ENCODE data around the gene C3orf18.

The C3orf18 gene

DNA sequence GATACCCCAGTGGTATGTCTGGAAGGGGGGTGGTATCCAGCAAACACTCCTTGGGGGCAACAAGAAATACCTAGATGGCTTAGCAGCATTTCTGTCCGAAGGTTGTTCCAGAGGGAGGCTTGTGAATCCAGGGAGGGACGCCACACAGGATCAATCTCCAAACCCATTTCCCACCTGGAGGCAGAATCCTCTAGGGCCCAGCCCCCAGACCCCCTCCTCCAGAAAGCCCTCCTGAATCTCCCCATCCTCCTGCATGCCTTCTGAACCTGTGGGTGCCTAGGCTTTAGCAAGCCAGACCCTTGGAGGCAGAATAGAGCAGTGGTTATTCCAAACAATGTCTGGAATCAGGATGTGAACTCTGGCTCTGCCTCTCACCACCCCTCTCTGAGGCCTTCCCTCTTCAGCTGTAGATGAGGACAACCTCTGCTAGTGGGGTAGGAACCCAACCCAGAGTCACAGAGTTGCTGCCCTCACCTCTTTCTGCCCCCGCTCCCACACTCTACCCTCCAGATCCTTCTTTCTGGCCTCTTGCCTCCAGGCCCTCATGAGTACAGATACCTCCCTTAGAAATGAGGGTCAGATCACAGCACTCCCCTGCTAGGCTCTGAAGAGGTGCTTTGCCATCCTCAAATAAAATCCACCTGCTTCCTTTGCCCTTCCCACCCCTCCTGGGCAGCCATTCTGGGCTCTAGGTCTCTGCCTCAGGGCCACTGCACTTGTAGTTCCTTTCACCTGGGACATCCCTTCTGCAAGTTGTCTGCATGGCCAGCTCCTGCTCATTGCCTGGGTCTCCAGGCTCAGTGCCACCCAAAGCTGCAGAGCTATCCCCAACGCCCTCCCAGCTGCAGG lies 35.9 kb upstream of the C3orf18 start:
- DNase-seq = no peak

DNA sequence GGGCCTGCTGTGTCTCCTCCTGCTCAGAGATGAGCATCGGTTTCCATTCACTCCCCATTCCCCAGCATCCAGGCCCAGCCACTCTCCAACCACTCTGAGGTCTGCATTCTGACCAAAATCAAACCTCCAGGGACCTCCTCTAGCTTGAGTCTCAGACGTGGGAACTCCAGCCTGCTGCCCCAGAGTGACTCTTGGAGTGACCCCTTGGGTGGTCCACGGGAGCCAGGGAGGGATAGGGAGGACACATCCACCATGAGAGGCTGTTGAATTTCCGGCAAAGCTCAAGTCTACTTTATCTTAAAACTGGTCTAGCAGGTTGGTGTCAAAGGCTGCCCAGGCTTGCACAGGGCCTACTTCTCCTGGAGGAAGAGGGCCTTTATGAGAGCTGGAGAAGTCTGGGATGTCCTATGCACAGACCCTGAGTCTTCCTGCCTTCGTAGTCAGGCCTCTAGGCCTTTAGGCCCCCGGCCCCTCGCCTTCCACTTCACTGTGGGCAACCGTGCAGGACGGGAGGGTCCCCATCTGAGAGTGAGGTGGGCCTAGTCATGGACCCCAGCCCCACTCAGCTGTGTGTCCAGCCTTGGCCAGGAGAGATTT lies 35.1 kb upstream of the C3orf18 start:
- no peak for DNase-seq

DNA sequence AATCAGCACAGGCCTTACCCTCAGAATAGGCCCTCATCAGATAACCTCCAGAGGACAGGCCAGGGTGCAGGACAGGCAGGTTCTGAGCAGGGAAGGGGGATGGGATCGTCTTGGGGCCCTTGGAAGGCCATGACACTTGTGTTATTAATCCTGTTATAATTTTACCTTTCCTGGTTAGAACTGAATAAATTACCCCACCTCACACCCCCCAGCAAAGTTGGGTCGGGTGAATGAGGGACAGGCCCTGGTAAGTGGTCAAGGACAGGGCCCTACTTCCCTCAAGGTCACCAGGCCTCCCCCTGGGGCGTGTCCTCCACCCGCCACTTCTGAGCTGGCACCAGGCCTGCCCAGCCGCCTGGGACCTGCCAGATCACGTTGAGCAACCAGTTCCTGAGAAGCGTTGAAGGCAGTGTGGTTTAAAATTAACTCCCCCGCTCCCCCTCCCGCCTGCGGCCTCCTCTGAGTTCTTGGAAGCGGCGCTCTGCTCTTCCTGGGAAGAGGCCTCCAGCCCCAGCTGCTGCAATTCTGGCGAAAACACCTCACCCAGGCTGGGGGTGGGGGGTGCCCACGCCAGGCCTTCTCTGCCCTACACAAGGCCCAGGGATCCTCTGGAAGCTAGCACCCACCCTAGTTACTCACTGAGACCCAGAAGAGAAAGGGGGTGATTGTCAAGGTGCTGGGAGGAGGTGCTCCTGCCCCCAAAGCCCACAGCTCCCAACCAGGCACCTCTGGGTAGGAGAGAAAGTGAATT lies 33.5 kb upstream of the C3orf18 start:
- peak; percentile 98 for DNase-seq

DNA sequence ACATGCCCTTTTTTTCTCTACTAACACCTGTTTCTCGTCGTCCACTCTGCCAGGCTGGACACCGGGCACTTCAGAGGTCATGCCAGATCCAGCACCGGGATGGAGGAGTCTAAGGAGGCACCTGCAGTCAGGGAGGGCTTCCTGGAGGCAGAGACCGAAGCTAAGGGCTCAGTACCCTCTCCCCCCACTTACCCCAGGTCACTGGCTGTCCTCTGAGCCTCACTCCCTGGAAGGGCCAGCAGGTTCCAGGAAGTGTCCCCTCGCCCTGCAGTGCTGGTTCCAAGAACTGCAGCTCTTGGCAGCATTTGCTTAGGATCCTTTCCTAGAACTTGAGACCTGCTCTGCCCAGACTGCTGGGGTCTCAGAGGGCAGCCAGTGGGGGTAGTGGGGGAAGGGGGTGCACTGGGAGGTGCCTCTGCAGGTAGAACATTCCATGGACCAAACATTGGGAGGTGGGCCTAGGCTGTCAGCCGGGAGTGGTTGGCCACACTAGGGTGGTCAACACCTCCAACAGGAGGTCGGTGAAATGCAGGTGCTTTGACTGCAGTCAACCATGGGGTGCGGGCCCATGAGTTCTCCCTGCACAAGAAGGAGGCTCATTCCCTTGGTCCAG lies 32.7 kb upstream of the C3orf18 start:
- no peak for DNase-seq

DNA sequence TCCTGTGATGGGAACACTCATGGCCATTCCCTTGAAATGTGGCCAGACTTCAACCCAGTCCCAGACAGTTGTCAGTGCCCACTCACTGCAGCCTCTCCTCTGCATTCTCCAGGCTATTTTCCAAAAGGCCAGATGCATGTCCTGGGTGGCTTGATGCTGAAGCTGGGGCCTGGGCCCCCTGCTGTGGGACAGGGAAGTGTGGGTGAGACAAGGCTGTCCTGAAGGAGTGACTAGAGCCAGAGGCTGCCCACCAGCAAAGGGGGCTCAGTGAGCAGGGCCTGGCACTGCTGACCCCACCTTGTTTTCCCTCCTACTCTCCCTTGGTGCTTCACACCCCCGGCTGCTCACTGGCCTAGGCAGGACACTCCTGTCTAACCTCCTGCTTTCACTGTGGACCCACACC lies 32.2 kb upstream of the C3orf18 start:
- no peak for DNase-seq

DNA sequence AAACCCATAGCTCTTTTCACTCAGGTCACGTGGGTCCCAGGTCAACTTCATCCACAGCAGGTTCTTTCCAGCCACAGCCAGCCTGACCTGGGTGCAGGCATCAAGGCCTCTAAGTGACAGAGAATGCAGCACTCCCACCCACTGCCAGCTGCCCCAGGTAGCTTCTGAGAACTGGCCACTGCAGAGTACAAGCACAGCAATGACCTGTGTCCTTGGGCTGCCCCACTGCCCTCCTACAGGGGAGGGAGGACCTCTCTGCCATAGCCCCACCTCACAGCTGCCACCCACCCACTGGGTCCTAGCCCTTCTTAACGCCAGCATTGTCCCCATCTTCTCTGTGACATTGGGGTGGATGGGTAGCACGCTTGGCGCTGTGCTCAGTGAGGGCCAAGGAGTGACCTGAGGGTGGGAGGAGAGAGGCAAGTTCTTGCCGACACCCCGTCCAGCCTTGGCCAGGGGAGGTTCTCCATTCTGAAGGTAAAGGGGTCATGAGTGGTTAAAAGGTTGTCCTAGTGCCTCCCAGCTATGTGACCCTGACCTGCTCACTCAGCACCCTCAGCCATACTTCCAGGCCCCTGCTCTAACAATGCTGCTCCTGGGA lies 31.7 kb upstream of the C3orf18 start:
- no peak for DNase-seq

DNA sequence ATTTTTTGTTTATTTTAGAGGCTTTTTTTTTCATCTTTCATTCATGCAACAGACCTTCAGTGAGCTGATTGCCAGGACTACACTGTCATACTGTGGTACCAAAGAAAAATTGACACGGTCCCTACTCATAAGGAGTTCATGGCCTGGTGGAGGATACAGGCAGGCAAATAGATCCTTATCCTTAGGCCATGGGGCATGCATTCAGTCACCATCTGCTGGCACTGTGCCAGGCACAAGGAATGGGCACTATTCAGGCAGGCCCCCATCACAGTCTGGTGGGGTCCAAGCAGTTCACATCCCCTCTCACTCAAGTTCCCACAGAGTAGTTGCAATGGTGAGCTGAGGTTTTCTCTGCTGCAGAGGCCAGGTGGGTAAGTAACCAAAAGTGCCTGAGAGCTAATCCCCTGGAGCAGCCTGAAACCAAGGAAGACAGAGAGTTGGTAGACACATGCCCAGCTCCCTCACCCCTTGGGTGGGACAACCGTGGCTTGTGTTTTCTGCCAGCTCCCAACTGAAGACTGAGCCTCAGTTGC lies 26.8 kb upstream of the C3orf18 start:
- DNase-seq = no peak

DNA sequence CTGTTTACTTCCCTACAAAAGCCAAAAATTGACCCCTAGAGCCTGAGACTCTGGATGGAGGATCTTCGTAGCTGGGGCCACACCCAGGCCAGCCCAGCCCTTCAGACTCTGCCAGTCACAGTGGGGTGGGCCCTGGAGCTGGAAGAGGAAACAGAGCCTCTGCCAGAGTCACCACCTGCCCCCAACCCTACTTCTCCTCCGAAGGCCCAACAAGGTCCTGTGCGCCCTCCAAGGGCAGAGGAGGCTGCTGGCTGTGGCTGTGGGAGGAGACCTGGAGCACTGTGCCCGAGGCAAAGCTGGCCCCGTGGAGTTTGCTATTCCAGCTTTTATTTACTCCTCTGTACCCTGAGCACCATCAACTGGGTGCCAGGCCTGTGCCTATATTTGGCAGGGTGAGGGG lies 25.0 kb upstream of the C3orf18 start:
- no peak for DNase-seq

DNA sequence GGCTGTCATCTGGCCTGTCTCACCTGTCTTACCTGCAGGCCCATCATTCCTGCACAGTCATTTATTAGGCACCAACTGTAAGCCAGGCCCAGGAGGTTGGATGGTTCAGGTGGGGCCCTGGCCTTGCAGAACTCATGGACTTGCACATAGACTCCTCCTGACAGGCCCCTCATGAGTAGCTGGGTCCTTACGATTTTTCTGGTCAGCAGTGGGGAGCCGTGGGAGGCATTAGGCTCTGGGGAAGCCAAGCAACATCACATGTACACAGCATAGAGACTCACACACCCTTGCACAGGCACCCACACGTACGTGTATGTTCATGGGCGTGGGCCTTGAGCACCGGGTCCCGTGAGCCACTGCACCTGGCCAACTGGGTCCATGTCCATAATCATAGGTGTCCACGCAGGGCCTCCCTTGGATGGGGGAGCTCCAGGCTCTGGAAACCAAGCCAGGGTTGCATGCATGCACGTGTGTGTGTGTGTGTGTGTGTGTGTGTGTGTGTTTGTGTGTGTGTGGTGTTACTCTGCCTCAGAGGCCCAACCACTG lies 23.7 kb upstream of the C3orf18 start:
- DNase-seq = peak; percentile 31

DNA sequence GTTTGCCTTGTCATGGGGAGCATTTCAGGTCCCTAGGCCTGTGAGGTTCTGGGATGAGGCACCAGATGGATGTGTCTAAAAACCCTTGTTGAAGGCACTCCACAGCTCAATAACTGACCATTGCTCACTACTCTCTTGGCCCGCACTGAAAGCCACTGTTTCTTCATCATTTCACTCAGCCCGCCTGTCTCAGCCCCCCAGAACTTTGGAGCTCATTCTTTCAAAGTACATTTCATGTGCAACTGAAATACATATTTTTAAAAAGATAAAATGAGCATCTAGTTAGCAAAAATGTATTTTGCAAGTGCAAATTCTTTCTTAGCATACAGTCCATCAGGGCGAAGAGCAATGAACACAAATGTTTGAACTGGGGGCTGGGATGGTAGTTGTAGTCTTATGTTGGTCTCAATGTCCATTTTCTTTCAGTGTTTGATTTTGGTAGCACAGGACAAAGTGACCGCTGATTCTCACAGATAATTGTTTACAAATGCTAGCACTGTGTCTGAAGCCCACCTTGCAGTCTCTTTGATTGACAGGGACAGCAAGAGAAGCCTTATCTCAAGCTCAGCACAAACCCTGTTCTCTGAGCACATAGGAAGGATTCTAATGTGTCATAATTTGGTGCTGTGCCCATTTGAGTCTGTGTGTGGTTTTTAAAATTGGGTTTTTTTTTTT lies 21.3 kb upstream of the C3orf18 start:
- DNase-seq = peak; percentile 40

DNA sequence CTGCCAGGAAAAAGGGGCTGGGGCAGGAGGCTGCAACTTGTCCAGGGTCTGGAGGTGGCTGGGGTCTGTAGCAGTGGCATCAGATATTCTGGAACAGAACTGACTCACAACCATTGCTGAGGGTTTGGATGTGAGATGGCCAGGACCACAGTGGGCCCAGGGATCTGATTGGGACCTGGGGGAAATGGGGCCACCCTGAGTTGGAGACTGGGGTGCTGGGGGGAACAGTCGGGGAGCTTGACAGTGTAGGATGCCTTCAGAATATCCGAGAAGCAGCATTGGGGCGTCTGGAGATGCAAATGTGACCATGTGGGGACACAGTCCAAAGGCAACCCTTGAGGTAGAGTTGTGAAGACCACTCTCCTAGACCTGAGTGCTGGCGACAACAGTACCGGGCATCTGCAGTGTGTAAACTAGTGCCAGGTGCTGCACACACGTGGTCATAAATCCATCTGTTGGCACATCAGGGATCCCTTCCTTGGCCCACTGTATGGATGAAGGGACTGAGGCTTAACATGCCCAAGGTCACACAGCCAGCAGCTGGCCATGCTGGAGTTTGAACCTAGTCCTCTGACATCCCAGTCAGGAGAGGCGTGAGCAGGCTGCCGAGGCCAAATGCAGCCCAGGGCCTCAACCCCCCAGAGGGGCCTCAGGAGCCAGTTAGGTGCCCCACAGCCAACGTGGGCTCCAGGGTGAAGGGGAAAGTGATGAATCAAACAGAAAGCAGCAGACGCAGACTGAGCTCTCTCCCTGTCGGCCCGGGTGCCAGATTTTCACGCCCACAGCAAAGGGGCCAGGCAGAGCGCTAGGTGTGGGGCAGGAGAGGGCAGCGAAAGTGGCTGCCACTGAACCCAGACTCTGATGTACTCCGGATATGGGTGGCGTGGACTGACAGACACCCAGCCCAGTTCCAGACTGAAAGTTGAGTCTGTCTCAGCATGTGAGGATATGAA lies 20.5 kb upstream of the C3orf18 start:
- DNase-seq = peak; percentile 81

DNA sequence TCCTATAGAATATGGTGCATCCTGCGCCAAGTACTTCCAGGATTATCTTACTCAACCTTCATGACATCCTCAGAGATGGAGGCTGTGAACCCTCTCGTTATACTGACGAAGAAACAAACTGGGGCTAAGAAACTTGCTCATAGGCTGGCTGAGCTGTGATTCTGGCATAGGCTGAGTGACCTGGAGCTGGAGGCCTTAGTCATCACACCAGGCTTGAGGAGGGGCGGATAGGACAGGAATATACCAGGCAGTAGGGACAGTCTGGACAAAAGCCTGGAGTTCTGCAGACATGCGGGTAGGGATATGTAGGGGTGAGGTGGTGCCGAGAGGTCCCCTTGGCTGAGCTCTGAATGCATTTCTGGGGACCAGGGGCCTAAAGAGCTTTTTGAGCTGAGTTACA lies 19.8 kb upstream of the C3orf18 start:
- no peak for DNase-seq

DNA sequence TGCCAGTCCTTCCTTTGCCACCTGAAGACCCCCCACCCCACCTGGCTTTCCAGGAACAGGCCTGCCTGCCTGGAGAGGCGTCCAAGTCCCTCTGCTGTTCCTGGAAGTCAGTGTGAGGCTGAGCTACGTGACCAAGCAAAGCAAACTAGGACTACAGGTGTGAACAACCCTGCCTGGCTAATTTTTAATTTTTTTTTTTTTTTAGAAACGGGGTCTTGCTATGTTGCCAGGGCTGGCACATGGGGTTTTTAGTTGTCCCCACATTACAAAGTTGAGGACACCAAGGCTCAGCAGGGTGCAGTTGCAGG lies 19.2 kb upstream of the C3orf18 start:
- DNase-seq = no peak

DNA sequence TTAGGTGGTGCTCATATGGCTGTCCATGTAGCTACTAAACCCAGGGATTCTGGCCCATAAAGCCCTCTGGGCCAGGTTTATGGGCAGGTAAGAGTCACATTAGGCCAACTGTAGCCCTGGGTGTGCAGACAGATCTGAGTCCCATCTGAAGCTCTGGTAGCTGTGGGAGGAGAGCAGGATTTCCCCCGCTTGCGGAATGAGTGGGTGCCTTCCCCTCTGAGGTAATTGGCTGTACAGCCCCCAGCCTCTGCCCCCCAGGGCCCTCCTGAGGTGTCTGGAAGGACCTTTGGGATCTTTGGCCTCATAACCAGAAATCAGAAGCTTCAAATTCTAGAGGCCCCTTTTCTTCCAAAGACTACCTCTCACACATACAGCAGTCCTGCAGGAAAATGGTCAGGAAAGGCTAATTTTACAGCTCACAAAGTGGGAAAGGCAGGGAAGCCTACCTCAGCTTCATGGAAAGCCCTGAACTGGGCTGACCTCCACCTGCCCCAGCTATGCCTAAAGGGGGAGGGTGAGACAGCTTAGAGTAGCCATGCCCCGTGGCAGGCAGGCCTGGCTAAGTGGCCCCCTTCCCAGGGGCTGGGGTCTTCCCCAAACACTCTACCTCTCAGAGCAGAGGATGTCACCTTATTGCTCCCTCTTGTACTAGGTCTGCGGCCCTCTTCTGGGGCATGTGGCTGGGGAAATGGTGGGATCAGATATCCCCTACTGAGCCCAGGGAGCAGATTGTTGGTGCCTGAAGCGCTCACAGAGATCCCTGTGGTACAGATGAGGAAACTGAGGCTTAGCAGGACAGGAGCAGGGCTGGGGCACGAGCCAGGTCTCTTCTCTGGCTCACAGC lies 18.6 kb upstream of the C3orf18 start:
- no peak for DNase-seq

DNA sequence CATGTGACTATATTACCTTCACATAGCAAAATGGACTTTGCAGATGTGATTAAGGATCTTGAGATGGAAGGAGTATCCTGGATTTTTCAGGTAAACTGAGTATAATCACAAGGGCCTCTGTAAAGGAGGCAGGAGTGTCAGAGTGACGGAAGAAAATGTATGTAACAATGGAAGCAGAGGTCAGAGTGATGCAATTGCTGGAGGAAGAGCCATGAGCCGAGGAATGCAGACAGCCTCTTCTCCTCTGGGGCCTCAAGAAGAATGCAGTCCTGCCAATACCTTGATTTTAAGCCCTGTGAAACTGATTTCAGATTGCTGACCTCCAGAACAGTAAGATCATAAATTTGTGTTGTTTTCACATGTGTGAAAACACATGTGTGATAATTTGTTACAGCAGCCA lies 16.8 kb upstream of the C3orf18 start:
- DNase-seq = no peak

DNA sequence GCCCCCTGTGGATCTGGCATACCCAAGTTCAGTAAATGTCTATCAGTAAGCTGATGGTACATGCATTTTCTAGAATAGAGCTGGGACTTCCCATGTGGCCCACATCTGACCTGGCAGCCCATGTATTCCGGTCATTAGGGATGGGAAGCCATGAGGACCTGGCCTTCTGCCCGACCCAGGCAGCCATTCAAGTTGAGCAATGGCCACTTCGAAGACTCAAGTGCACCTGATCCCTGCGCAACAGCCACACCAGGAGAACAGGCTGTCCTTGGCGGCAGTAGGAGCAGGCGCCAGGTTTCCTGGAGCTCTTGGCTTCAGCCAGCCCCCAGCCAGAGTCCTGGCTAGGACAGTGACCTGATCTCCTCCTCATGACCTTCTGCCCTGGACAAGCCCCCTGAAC lies 16.4 kb upstream of the C3orf18 start:
- no peak for DNase-seq

DNA sequence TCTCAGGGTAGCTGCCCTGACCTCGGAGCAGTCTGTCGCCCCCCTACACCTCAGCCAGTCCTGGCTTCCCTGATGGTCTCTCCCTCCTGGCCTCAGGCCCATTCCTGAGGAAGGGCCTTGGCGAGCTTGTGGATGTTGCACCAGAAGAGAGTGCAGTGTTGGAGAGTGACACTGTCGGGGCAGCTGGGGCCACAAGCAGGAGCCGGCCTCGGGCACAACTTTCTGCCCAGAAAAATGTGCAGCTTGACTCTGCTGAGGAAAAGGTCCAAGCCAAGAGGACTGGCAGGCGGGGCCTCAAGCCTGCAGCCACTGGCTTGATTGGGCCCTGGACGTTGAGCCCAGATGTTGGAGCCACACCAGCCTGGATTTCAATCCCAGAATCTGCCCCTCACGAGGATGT lies 14.5 kb upstream of the C3orf18 start:
- DNase-seq = no peak

DNA sequence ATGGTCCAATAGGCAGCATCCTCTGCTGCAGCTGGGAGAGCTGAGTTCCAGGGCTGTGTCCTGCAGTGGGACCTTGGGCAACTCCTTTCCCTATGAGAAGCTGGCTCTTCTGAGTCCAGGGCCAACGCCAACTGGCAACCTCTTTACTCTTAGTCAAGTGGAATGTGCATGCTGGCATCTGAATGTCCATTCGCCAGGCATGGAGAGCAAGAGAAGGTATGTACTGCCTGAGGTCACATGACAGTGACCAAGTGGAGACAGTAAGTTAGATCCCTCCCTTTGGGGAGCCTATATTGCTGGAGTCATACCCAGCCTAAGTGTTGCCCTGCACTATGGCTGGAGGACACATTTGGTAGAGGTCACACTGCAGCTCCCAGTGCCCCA lies 13.9 kb upstream of the C3orf18 start:
- DNase-seq = no peak

DNA sequence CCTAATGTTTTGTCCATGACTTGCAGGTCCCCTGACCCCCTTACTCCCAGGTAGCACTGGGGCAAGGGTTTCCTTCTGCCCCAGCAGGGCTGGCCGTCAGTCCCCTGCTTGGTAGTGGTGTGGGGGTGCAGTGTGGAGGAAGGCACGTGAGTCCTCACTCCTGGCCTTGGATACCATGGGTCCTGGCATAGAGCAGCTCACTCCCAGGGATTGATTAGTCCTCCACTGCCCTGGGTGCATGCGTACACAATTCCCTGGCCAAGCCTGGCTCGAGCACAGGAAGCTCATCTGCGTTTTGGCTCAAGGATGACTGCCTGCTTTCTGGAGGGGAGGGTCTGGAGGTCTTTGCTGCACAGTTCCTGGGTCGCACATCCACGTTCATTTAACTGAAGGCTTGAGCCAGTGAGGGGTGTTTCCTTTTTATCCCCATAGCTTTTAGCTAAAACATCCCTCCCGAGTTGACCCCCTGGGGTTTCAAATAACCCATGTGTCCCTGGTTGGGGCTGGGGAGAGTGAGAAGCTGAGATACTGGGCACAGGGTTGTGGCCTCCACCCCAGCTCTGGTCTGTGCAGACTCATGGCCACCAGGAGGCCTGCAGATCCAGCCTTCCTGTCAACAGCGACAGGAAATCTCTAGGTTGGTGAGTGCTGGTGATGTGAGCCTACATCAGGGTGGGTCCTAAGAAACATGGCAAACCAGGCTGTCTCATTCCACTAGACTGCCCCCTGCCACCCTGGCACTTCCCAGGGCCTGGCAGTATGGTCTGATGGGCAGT lies 13.3 kb upstream of the C3orf18 start:
- peak; percentile 24 for DNase-seq
